Stimulated activated CD8-positive, alpha-beta memory T cell treated with anti-CD3 and anti-CD28 coated beads, Interleukin-15, amount 100 ng/mL, for 24 hours (primary cell): ENCODE measurements around the gene MCUB.

Source experiments
- DNase-seq: peaks from one replicate; pipeline ENCODE4 v3.0.0-alpha.2; 2020; ENCODE audit warnings: low read depth

The MCUB gene

GRCh38 chr4:109729718-109730618 lies 169.9 kb downstream of the MCUB start, which contains the start of gene PLA2G12A:
TSS of gene PLA2G12A (minus strand) at chr4:109730070. CDS start at chr4:109729809, 261 bp downstream.
- DNase-seq, result peak; percentile 43

GRCh38 chr4:109730619-109731545 lies 170.8 kb downstream of the MCUB start:
- no peak for DNase-seq

GRCh38 chr4:109733728-109734127 lies 173.7 kb downstream of the MCUB start:
- no peak for DNase-seq

- DNase-seq, result no peak
Observed at GRCh38 chr4:109735566-109736365, 175.7 kb downstream of the MCUB start.
